K562 (cell line): ENCODE measurements around the gene MMAB. TPM values are rescaled to one million over a fixed set of nuclear protein-coding genes. Genes with fewer than 3 reads are reported as not detected.

ENCODE experiments used
- ATAC-seq: fragments of 200-7000 bp; cut with Tn5 transposase; 3 replicates; pipeline ENCODE4 v1.9.1; 2020; ENCODE audit warnings: moderate library complexity
- BruUV-seq: library from RNA; stranded (reverse); fragments of 400-500 nt; replicated peaks from 2 replicates; lab custom pipeline; 2021; lab: Mats Ljungman, UMichigan
- CTCF ChIA-PET: fragments of 300-600 bp; formaldehyde crosslinking; extraction: SDS; loops from one replicate; lab custom pipeline; 2021; ENCODE audit warnings: low intra/inter-chr PET ratio; lab: Yijun Ruan, JAX
- POLR2A ChIA-PET: fragments of 300-600, 350-650 bp; sonication (Branson Sonifier 250); formaldehyde crosslinking; extraction: SDS; loops from one replicate; lab custom pipeline; 2021; ENCODE audit warnings: antibody characterized with exemption, inconsistent platforms; lab: Yijun Ruan, JAX
- DNase-seq, 4 experiments: peaks; one replicate each; pipeline versions ENCODE4 v3.0.0 to v3.0.0-alpha.2; 2011 to 2018; ENCODE audit warnings: low spot score in 3 of 4, mixed read lengths in 3 of 4; ENCODE audit errors: extremely low read depth in 1 of 4
- FAIRE-seq: peaks from 2 replicates; lab custom pipeline; 2011; peaks lifted over from hg19 to GRCh38; lab: Jason Lieb, UNC
- H2AFZ ChIP-seq: 2 replicates; pipeline ENCODE4 v1.6.0; 2011; ENCODE audit warnings: low read depth, low read length, control low read depth, inconsistent platforms
- H3K27ac ChIP-seq: fragments of 200-600 bp; 3 replicates; pipeline ENCODE4 v1.8.0; 2011; ENCODE audit warnings: low read depth, mild to moderate bottlenecking, control low read depth, inconsistent platforms, low read length, moderate library complexity, mixed read lengths; ENCODE audit errors: extremely low read depth
- H3K27me3 ChIP-seq, 2 experiments: fragments of 300-600 bp in 1 of 2; 2 replicates in 1 of 2; 3 replicates in 1 of 2; pipeline versions ENCODE4 v1.6.0 to v1.8.0; 2011; ENCODE audit warnings: inconsistent platforms in 2 of 2, low read length in 2 of 2, mild to moderate bottlenecking in 1 of 2, mixed read lengths in 1 of 2, moderate library complexity in 1 of 2; ENCODE audit not compliant: control insufficient read depth in 2 of 2, insufficient read depth in 2 of 2
- H3K36me3 ChIP-seq: fragments of 300-600 bp; 3 replicates; pipeline ENCODE4 v1.8.0; 2011; ENCODE audit warnings: mild to moderate bottlenecking, low read length, inconsistent platforms; ENCODE audit not compliant: control insufficient read depth, insufficient read depth
- H3K4me1 ChIP-seq, 2 experiments: fragments of 200-600 bp in 1 of 2; replicated peaks in 1 of 2; 2 replicates in 1 of 2; 3 replicates in 1 of 2; pipeline versions ENCODE4 v1.5.1 to v1.8.0; 2011; ENCODE audit warnings: inconsistent platforms in 2 of 2, low read length in 2 of 2, mild to moderate bottlenecking in 1 of 2, mixed read lengths in 1 of 2, moderate library complexity in 1 of 2; ENCODE audit not compliant: control insufficient read depth in 2 of 2, insufficient read depth in 2 of 2
- H3K4me2 ChIP-seq: 2 replicates; pipeline ENCODE4 v1.6.1; 2011; ENCODE audit warnings: low read length, control low read depth, inconsistent platforms, mixed read lengths; ENCODE audit not compliant: insufficient read depth
- H3K4me3 ChIP-seq: fragments of 200-600 bp; sonication (generic), shearing (Covaris generic); 2 replicates; pipeline ENCODE4 v1.5.1; 2016; ENCODE audit warnings: control low read depth, inconsistent platforms
- H3K79me2 ChIP-seq: fragments of 200-600 bp; 3 replicates; pipeline ENCODE4 v1.8.0; 2011; ENCODE audit warnings: low read length, inconsistent platforms; ENCODE audit not compliant: control insufficient read depth, insufficient read depth
- H3K9ac ChIP-seq, 2 experiments: 2 replicates each; pipeline versions ENCODE4 v1.6.0 to v1.6.1; 2011; ENCODE audit warnings: low read depth in 2 of 2, low read length in 2 of 2, control low read depth in 1 of 2, inconsistent platforms in 1 of 2, mild to moderate bottlenecking in 1 of 2, mixed read lengths in 1 of 2; ENCODE audit not compliant: insufficient read depth in 1 of 2
- H3K9me1 ChIP-seq: one replicate; pipeline ENCODE4 v1.6.0; 2011; ENCODE audit warnings: inconsistent platforms, mild to moderate bottlenecking, low read length, moderate library complexity; ENCODE audit not compliant: control insufficient read depth, insufficient read depth
- H3K9me3 ChIP-seq: replicated peaks from 2 replicates; pipeline ENCODE4 v1.5.1; 2011; ENCODE audit warnings: low read depth, low read length, inconsistent platforms; ENCODE audit not compliant: control insufficient read depth, insufficient read depth
- H4K20me1 ChIP-seq: replicated peaks from 2 replicates; pipeline ENCODE4 v1.6.1; 2011; ENCODE audit warnings: low read length, inconsistent platforms, mixed read lengths; ENCODE audit not compliant: control insufficient read depth, insufficient read depth
- BRCA1 ChIP-seq, 2 experiments: fragments of 450-650 bp in 1 of 2; sonication (generic) in 1 of 2; formaldehyde crosslinking in 1 of 2; IDR thresholded peaks; 2 replicates each; pipeline versions ENCODE4 v1.5.0 to v1.6.1; 2017 to 2020; ENCODE audit warnings: mild to moderate bottlenecking in 1 of 2, missing genetic modification reagents in 1 of 2
- CBX5 ChIP-seq: IDR thresholded peaks from 2 replicates; pipeline ENCODE4 v1.6.1; 2014; ENCODE audit warnings: low read depth, borderline replicate concordance
- FOXJ3 ChIP-seq: sonication (generic); formaldehyde crosslinking; IDR thresholded peaks from 2 replicates; pipeline ENCODE4 v1.4.0; 2020; ENCODE audit warnings: mild to moderate bottlenecking, missing genetic modification reagents
- FOXP1 ChIP-seq: sonication (generic); formaldehyde crosslinking; IDR thresholded peaks from 2 replicates; pipeline ENCODE4 v1.8.0; 2022; ENCODE audit warnings: mild to moderate bottlenecking, missing genetic modification reagents
- GTF2B ChIP-seq: IDR thresholded peaks from 2 replicates; pipeline ENCODE4 v1.6.1; 2011; ENCODE audit not compliant: insufficient read length; ENCODE audit errors: extremely low read depth
- HDAC2 ChIP-seq: fragments of 450-650 bp; IDR thresholded peaks from 2 replicates; pipeline ENCODE4 v1.6.1; 2016; ENCODE audit warnings: mild to moderate bottlenecking
- ILF3 ChIP-seq: fragments of 450-650 bp; IDR thresholded peaks from 2 replicates; pipeline ENCODE4 v1.6.1; 2018; ENCODE audit warnings: antibody characterized with exemption, mild to moderate bottlenecking, moderate library complexity, borderline replicate concordance
- IRF2 ChIP-seq: sonication (generic); formaldehyde crosslinking; IDR thresholded peaks from 2 replicates; pipeline ENCODE4 v1.8.1; 2022; ENCODE audit warnings: mild to moderate bottlenecking, missing genetic modification reagents
- KLF10 ChIP-seq: fragments of 250-450 bp; sonication (Bioruptor Pico); IDR thresholded peaks from 2 replicates; pipeline ENCODE4 v1.6.1; 2021; ENCODE audit warnings: matching md5 sums
- NFIX ChIP-seq: fragments of 250-450 bp; sonication (Bioruptor Pico); IDR thresholded peaks from 2 replicates; pipeline ENCODE4 v1.4.0; 2020; ENCODE audit warnings: low read depth, mild to moderate bottlenecking, moderate library complexity
- PHF20 ChIP-seq: fragments of 450-650 bp; IDR thresholded peaks from 2 replicates; pipeline ENCODE4 v1.6.1; 2018; ENCODE audit not compliant: partially characterized antibody
- RBM14 ChIP-seq: fragments of 200-400 bp; formaldehyde crosslinking; IDR thresholded peaks from 2 replicates; pipeline ENCODE4 v1.6.1; 2018; ENCODE audit warnings: low read depth, mild to moderate bottlenecking, low read length, moderate library complexity, borderline replicate concordance; ENCODE audit not compliant: insufficient read depth
- SPI1 ChIP-seq: IDR thresholded peaks from 2 replicates; pipeline ENCODE4 v1.6.1; 2011; ENCODE audit warnings: low read depth, low read length, control low read depth, borderline replicate concordance
- WGBS: fragments of 100-300 bp; shearing (Covaris generic); methylation state at CpG from one replicate; pipeline ENCODE4 v1.1.6; 2016; ENCODE audit warnings: low coverage, mixed read lengths; ENCODE audit not compliant: insufficient coverage; ENCODE audit errors: missing lambda C conversion rate; 5-methylcytosine and 5-hydroxymethylcytosine counted together
- in situ Hi-C: fragments of 300-500 bp; cut with MboI; formaldehyde crosslinking; loops from 4 replicates; pipeline ENCODE4 v1.15.0; 2018; ENCODE audit warnings: inconsistent platforms, mixed read lengths
- intact Hi-C: fragments of 100-400 bp; cut with micrococcal nuclease; formaldehyde crosslinking; loops from 2 replicates; pipeline ENCODE4 v1.14.2; 2022
- polyA plus RNA-seq, 8 experiments: library from polyadenylated mRNA; depleted of rRNA in 4 of 8; stranded (reverse) in 5 of 8; unstranded in 3 of 8; fragments of >200 nt; fragmentation: Nextera tagmentation in 2 of 8; fragmentation: Illumina TruSeq in 1 of 8; extraction: Ambion mirVana in 2 of 8; extraction: Trizol in 1 of 8; gene quantifications; 2 replicates each; pipeline versions ENCODE4 v1.2.1 to v1.2.3, GENCODE V29; 2011 to 2014; ENCODE audit warnings: inconsistent platforms in 1 of 8, missing spikeins in 1 of 8
- total RNA-seq, 7 experiments: library from RNA; depleted of rRNA in 6 of 7; stranded (reverse); fragments of >200 nt in 6 of 7; fragmentation: Illumina TruSeq in 2 of 7; extraction: Trizol in 2 of 7; gene quantifications; 2 replicates each; pipeline versions ENCODE4 v1.2.1 to v1.2.3, GENCODE V29; 2011 to 2021; ENCODE audit warnings: low replicate concordance in 1 of 7
- TF ChIP-seq, protein P1 (sequence below): sonication (generic); formaldehyde crosslinking; IDR thresholded peaks from 2 replicates; pipeline ENCODE4 v1.8.0; 2022; ENCODE audit warnings: missing genetic modification reagents, mild to moderate bottlenecking, moderate library complexity, borderline replicate concordance
- TF ChIP-seq, protein P2 (sequence below): sonication (generic); formaldehyde crosslinking; IDR thresholded peaks from 2 replicates; pipeline ENCODE4 v1.8.1; 2022; ENCODE audit warnings: missing genetic modification reagents
- TF ChIP-seq, protein P3 (sequence below): fragments of 250-450 bp; sonication (Bioruptor Pico); IDR thresholded peaks from 2 replicates; pipeline ENCODE4 v1.5.0; 2021; ENCODE audit warnings: mild to moderate bottlenecking, moderate library complexity

The MMAB gene
- total and polyA plus RNA-seq, 9 of the 15 experiments (the other 6 are each of a cell fraction or from before 2014, with no cell fraction given), result 9.5 to 76.1 (median 46.2) TPM

- H2AFZ ChIP-seq, result no peak overlapping the region
- H3K9me1 ChIP-seq, result no peaks in the 10 kb centered on the region
- peaks cover 19% of the 10 kb centered on the region for H4K20me1 ChIP-seq
- H3K79me2 ChIP-seq, result no peaks in the 10 kb centered on the region
- DNase-seq (no peak), ATAC-seq (no peak; the same call in 2 of the 3 replicates), FAIRE-seq (no peak)
- no peaks in the 10 kb centered on the region for H3K36me3 ChIP-seq
- CTCF ChIA-PET, result no interaction called here
- H3K27me3 ChIP-seq, result peaks cover 49 to 81% of the 10 kb centered on the region in 2 experiments
- intact Hi-C loops (no loop called here), in situ Hi-C loops (no loop called here)
- no peak overlapping the region for H3K4me2 ChIP-seq
- no TSS peak for BruUV-seq
- POLR2A ChIA-PET, result interaction anchor here (0.6 to 2.3 kb wide), 3 partner anchors 9 to 62 kb away, joined by 3 to 13 read pairs (median 5); partner anchors contain the start of genes MMAB and MVK
- H3K9me3 ChIP-seq, result no peaks in the 10 kb centered on the region
- no peak overlapping the region for H3K4me3 ChIP-seq
- no peaks in the 10 kb centered on the region; a peak in 1 of 5 replicates for H3K4me1 ChIP-seq
- no peak overlapping the region for H3K27ac ChIP-seq
- no peak overlapping the region for H3K9ac ChIP-seq
- WGBS, result 3% methylated on average over 15 of the region's 15 CpGs
- no peak for TF ChIP-seq KLF10 (CRISPR knock-in tag)
- no peak for TF ChIP-seq IRF2 (CRISPR knock-in tag)
- TF ChIP-seq HDAC2, result no peak
- TF ChIP-seq, protein P1, sequence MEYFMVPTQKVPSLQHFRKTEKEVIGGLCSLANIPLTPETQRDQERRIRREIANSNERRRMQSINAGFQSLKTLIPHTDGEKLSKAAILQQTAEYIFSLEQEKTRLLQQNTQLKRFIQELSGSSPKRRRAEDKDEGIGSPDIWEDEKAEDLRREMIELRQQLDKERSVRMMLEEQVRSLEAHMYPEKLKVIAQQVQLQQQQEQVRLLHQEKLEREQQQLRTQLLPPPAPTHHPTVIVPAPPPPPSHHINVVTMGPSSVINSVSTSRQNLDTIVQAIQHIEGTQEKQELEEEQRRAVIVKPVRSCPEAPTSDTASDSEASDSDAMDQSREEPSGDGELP (CRISPR knock-in tag), result no peak
- TF ChIP-seq, protein P2, sequence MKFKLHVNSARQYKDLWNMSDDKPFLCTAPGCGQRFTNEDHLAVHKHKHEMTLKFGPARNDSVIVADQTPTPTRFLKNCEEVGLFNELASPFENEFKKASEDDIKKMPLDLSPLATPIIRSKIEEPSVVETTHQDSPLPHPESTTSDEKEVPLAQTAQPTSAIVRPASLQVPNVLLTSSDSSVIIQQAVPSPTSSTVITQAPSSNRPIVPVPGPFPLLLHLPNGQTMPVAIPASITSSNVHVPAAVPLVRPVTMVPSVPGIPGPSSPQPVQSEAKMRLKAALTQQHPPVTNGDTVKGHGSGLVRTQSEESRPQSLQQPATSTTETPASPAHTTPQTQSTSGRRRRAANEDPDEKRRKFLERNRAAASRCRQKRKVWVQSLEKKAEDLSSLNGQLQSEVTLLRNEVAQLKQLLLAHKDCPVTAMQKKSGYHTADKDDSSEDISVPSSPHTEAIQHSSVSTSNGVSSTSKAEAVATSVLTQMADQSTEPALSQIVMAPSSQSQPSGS, result no peak
- TF ChIP-seq ILF3, result no peak
- no peak for TF ChIP-seq PHF20
- TF ChIP-seq GTF2B, result no peak
- TF ChIP-seq, protein P3, sequence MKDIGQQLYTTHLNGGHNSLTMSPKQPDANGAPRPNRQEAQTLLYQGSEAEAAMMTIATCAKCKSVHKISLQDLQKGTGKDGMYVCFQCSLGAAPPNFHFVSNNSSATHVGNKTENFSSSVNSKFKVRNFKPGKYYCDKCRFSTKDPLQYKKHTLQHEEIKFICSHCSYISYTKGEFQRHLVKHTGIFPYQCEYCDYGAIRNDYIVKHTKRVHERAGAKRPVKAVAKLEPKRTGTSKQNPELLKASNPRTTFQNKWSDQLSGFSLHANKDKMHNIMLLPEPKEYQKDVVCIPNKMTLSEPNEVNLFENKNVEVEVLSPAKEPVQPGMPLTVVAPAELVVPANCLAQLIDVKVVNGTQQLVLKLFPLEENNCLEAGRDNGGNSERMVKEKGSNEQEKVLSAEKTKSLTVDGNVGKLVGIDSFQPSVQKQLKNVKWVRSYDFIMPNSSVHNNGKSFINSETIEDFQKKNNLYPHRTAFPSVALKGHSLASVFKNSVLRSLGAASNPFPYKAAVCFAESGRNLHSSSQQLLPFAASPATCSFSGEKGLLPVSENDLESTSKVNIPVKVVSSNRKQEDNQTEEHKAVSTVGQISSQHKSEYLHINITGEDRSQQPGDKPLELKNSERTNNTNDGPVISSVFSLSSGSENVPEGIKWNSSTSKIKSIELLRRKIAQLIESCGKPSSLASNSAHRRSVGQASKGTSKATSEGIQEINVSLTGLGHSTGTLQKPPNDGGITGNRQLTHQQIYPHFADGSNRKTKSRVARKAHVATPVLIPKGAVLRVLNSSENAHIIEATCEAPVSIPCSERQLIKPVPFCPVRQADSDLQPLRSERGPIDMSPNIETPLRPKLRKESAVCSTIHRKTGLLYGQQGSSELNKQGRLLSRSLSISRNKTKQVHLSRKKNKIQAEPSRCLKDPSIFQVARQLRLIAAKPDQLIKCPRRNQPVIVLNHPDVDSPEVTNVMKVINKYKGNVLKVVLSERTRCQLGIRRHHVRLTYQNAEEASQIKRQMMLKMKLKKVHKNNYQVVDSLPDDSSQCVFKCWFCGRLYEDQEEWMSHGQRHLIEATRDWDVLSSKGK (CRISPR knock-in tag), result no peak
- no peak for TF ChIP-seq FOXP1 (CRISPR knock-in tag)
- no peak for TF ChIP-seq NFIX
- TF ChIP-seq CBX5, result no peak
- TF ChIP-seq RBM14, result no peak
- TF ChIP-seq FOXJ3 (CRISPR knock-in tag), result no peak
- no peak for TF ChIP-seq SPI1
- TF ChIP-seq BRCA1 (IDR thresholded peaks at IDR 0.05), result no peak
- no peak for TF ChIP-seq BRCA1 (CRISPR knock-in tag; IDR thresholded peaks at IDR 0.05)
These were observed 23.6 kb downstream of the MMAB start for GRCh38 chr12:109549613-109550270.
